Measurements from ENCODE around the gene C10orf143. TPM values are rescaled to one million over a fixed set of nuclear protein-coding genes. Genes with fewer than 3 reads are reported as not detected.

Gene C10orf143
- polyA plus RNA-seq, 2 of the 4 experiments (the other 2 are of a cell fraction), result 1.2 to 1.6 TPM

GRCh38 chr10:130016993-130017630, 93.5 kb downstream of the C10orf143 start (continued):
- no peak for TF ChIP-seq PBX3 (IDR thresholded peaks at IDR 0.05)

- FAIRE-seq, result no peak
- no peak for DNase-seq (ENCODE audit: low read depth in 1 of 2, low spot score in 1 of 2)
- Histone ChIP-seq H3K27ac (no peak overlapping the region), H3K9me3 (no peaks in the 10 kb centered on the region), H3K4me3 (no peak overlapping the region), H3K4me1 (no peaks in the 10 kb centered on the region), H3K4me2 (no peak overlapping the region)
- TF ChIP-seq JUN (IDR thresholded peaks at IDR 0.05) (no peak), RFX5 (IDR thresholded peaks at IDR 0.05) (no peak), KDM1A (IDR thresholded peaks at IDR 0.05; ENCODE audit: low read depth) (no peak), E2F6 (IDR thresholded peaks at IDR 0.05; ENCODE audit: borderline replicate concordance, low read depth) (no peak), ELK1 (IDR thresholded peaks at IDR 0.05; ENCODE audit: low read depth, low read length) (no peak)
- no peak for ATAC-seq
- WGBS (ENCODE audit: missing lambda C conversion rate), result 47% methylated on average over 3 of the region's 3 CpGs
- CTCF ChIA-PET, result no interaction called here
- POLR2A ChIA-PET, result no interaction called here
Measured at GRCh38 chr10:130016095-130016494, 94.5 kb downstream of the C10orf143 start.

- POLR2A ChIA-PET, result no interaction called here
- Histone ChIP-seq H3K4me1 (no peaks in the 10 kb centered on the region), H3K9me3 (no peaks in the 10 kb centered on the region), H3K4me2 (no peak overlapping the region), H3K4me3 (no peak overlapping the region), H3K27ac (no peak overlapping the region)
- TF ChIP-seq NFE2L2 (conservative IDR thresholded peaks at IDR 0.05; ENCODE audit: low read length), result no peak
- TF ChIP-seq RFX5 (IDR thresholded peaks at IDR 0.05), result no peak
- no peak for TF ChIP-seq RNF2 (IDR thresholded peaks at IDR 0.05; ENCODE audit: borderline replicate concordance, low read depth)
- no peak for TF ChIP-seq JUNB (IDR thresholded peaks at IDR 0.05)
- 40% methylated on average over 21 of the region's 22 CpGs for WGBS (ENCODE audit: missing lambda C conversion rate)
- DNase-seq (ENCODE audit: low read depth in 1 of 2, low spot score in 1 of 2) (no peak), ATAC-seq (no peak), FAIRE-seq (no peak)
- CTCF ChIA-PET, result no interaction called here
Measured at GRCh38 chr10:130015075-130015695, 95.4 kb downstream of the C10orf143 start.

GRCh38 chr10:130014263-130015074, 96.2 kb downstream of the C10orf143 start:
- DNase-seq (ENCODE audit: low read depth in 1 of 2, low spot score in 1 of 2) (no peak), ATAC-seq (no peak), FAIRE-seq (no peak)
- WGBS (ENCODE audit: missing lambda C conversion rate), result 59% methylated on average over 33 of the region's 35 CpGs
- Histone ChIP-seq H3K4me2 (no peak overlapping the region), H3K9me3 (no peaks in the 10 kb centered on the region), H3K4me1 (no peaks in the 10 kb centered on the region), H3K4me3 (no peak overlapping the region), H3K27ac (no peak overlapping the region)
- ChIA-PET CTCF (no interaction called here), POLR2A (no interaction called here)
- no peak for TF ChIP-seq HOXB5 (CRISPR knock-in tag; IDR thresholded peaks at IDR 0.05)
- TF ChIP-seq USF2 (IDR thresholded peaks at IDR 0.05), result no peak
- no peak for TF ChIP-seq SREBF2 (IDR thresholded peaks at IDR 0.05)
- TF ChIP-seq PHF8 (IDR thresholded peaks at IDR 0.05; ENCODE audit: borderline replicate concordance, low read depth), result no peak
- TF ChIP-seq RFX5 (IDR thresholded peaks at IDR 0.05), result no peak
- TF ChIP-seq REST (IDR thresholded peaks at IDR 0.05), result no peak
- TF ChIP-seq MYC (IDR thresholded peaks at IDR 0.05; ENCODE audit: borderline replicate concordance, low read length), result no peak
- TF ChIP-seq RNF2 (IDR thresholded peaks at IDR 0.05; ENCODE audit: borderline replicate concordance, low read depth), result no peak
- no peak for TF ChIP-seq JUNB (IDR thresholded peaks at IDR 0.05)
- TF ChIP-seq MAX (IDR thresholded peaks at IDR 0.05), result no peak
- no peak for TF ChIP-seq GATA3 (IDR thresholded peaks at IDR 0.05; ENCODE audit: borderline replicate concordance)
- no peak for TF ChIP-seq CEBPB (IDR thresholded peaks at IDR 0.05)
- no peak for TF ChIP-seq HES2 (IDR thresholded peaks at IDR 0.05)
- no peak for TF ChIP-seq CBX2 (IDR thresholded peaks at IDR 0.05; ENCODE audit: borderline replicate concordance, low read depth)
- TF ChIP-seq MAFK (IDR thresholded peaks at IDR 0.05; ENCODE audit: partially characterized antibody), result no peak
- TF ChIP-seq KDM5A (IDR thresholded peaks at IDR 0.05), result no peak
